ENCODE results near the gene ELL.

GRCh38 chr19:18475762-18476331 is 46.0 kb downstream of the ELL start:
- TF ChIP-seq CTCF (IDR thresholded peaks at IDR 0.05) (no peak), POLR2A (IDR thresholded peaks at IDR 0.05) (no peak)

Measured in esophagus squamous epithelium (tissue), 4 donors.